ENCODE data around the gene PIK3CA.
A peak's percentile ranks its signal among the peaks of the same experiment; 100 is the strongest.
"Not testable (repeated sequence)": the region's sequence is repeated elsewhere in the genome, so short reads cannot be mapped to it uniquely, and the experiment has no call there.

The PIK3CA gene

DNA sequence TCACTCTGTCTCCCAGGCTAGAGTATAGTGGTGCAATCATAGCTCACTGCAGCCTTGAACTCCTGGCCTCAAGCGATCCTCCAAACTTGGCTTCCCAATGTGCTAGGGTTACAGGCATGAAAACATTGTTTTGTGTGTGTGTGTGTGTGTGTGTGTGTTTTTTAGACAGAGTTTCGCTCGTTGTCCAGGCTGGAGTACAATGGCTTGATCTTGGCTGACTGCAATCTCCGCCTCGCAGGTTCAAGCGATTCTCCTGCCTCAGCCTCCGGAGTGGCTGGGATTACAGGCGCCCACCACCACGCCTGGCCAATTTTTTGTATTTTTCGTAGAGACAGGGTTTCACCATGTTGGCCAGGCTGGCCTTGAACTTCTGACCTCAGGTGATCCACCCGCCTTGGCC, 109.6 kb downstream of the PIK3CA start:
- H3K36me3 Mint-ChIP-seq (ENCODE audit: low read depth): not testable (repeated sequence)

DNA sequence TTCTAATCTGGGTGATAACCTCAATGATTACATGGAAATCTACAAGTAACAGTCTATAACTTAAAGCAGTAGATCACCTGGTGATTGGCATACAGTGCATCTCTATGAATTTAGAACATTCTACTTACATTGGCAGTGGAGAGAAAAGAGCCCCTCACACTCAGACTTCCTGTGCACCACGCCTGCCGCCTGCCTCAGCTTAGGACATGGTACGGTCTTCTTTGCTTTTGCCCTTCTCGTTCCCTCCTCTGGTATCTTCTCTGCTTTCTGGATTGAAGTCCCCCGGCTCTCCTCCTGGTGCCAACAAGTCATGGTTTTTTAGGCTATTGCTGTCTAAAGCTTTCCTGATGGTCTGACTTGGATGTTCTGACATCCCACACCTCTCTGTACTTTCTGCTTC, 110.7 kb downstream of the PIK3CA start:
- Mint-ChIP-seq H3K4me1 (ENCODE audit: low read depth) (peaks cover 16% of the 10 kb centered on the region), H3K36me3 (ENCODE audit: low read depth) (no peaks in the 10 kb centered on the region), H3K4me3 (no peak overlapping the region), H3K27me3 (no peaks in the 10 kb centered on the region), H3K27ac (no peak overlapping the region), H3K9me3 (peaks cover 8% of the 10 kb centered on the region)

More for the DNA sequence above, 109.6 kb downstream of the PIK3CA start:
- H3K27me3 Mint-ChIP-seq, H3K9me3 Mint-ChIP-seq, H3K4me3 Mint-ChIP-seq, H3K27ac Mint-ChIP-seq: not testable (repeated sequence)
- H3K4me1 Mint-ChIP-seq (ENCODE audit: low read depth): peaks cover 16% of the 10 kb centered on the region

GRCh38 chr3:179259959-179260756, 112.0 kb downstream of the PIK3CA start:
- Mint-ChIP-seq H3K4me1 (ENCODE audit: low read depth) (peaks cover 16% of the 10 kb centered on the region), H3K4me3 (peak overlapping the region; percentile 6)
- not testable (repeated sequence) for H3K36me3 Mint-ChIP-seq (ENCODE audit: low read depth); H3K9me3 Mint-ChIP-seq; H3K27ac Mint-ChIP-seq; H3K27me3 Mint-ChIP-seq

DNA sequence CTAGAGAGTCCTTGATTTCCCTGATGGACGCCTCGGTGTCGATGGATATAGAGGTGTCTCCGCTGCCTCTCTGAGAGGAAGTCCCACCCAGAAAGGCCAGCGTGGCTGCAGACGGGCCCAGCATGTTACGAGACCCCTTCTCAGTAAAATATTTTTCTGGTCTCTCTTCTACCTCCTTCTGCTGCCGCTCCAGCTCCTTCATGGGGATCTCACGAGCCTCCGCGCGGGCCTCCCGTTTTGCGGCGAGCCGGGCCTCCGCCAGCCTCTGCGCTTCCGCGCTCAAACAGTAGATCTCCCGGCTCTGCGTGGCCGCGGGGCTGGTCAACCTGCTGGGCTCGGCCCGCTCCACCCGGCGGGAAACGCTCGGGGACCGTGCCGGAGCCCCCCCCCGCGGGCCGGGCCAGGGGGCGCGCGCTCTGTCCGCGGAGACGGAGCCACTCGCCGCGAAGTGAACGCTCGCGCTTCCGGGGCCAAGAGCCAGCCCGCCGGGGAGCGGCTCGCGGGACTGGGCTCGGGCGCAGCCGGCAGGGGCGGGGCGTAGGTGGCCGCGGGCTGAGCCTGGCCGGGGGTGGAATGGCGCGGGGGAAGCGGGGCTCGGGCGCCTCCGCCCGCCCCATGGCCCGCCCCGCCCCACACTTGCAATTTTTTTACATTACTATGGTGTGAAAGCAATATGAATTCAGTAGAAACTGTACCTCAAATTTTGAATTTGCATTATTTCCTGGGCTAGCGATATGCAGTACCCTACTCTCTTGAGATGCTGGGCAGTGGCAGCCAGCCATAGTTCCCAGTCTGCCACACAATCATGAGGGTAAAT, 113.0 kb downstream of the PIK3CA start:
- Mint-ChIP-seq H3K27ac (peak overlapping the region; percentile 59), H3K4me3 (peak overlapping the region; percentile 80), H3K36me3 (ENCODE audit: low read depth) (no peaks in the 10 kb centered on the region), H3K4me1 (ENCODE audit: low read depth) (peaks cover 16% of the 10 kb centered on the region), H3K9me3 (peaks cover 8% of the 10 kb centered on the region), H3K27me3 (no peaks in the 10 kb centered on the region)

DNA sequence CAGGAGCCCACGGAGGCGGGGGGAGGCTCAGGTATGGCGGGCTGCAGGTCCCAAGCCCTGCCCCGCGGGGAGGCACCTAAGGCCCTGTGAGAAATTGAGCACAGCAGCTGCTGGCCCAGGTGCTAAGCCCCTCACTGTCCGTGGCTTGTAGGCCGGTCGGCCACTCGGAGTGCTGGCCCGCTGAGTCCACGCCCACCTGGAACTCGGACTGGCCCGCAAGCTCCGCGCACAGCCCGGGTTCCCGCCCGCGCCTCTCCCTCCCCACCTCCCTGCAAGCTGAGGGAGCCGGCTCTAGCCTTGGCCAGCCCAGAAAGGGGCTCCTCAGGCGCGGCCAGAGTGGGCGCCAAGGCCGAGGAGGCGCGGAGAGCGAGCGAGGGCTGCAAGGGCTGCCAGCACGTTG, 115.0 kb downstream of the PIK3CA start:
- H3K4me1 Mint-ChIP-seq (ENCODE audit: low read depth): peaks cover 16% of the 10 kb centered on the region
- H3K4me3 Mint-ChIP-seq: no peak overlapping the region
- no peaks in the 10 kb centered on the region for H3K27me3 Mint-ChIP-seq
- H3K36me3 Mint-ChIP-seq (ENCODE audit: low read depth): no peaks in the 10 kb centered on the region
- peaks cover 5% of the 10 kb centered on the region for H3K9me3 Mint-ChIP-seq
- no peak overlapping the region for H3K27ac Mint-ChIP-seq

- Mint-ChIP-seq H3K9me3 (peaks cover 4% of the 10 kb centered on the region), H3K4me1 (ENCODE audit: low read depth) (peaks cover 16% of the 10 kb centered on the region), H3K36me3 (ENCODE audit: low read depth) (no peaks in the 10 kb centered on the region), H3K27me3 (no peaks in the 10 kb centered on the region), H3K27ac (no peak overlapping the region), H3K4me3 (no peak overlapping the region)
Observed at GRCh38 chr3:179264449-179264848, 116.3 kb downstream of the PIK3CA start.

DNA sequence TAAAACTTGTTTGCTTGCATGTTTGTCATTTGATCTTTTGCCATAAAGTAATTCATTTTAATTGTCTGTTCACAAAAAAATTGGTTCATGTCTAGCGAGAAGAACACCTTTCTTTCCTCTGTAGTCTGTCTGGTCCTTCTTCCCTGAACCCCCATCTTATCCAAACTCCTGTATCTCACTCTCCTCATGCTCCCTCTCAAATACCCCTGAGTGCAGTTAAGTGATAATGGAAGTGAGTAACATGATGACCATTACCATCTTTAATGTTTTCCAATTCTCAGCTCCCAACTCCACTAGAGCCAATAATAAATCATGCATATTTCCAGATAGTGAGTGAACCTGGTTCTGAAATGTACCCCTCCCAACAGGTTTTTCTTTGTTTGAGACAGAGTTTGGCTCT, 116.9 kb downstream of the PIK3CA start:
- Mint-ChIP-seq H3K4me1 (ENCODE audit: low read depth) (peaks cover 9% of the 10 kb centered on the region), H3K9me3 (no peaks in the 10 kb centered on the region), H3K4me3 (no peak overlapping the region), H3K36me3 (ENCODE audit: low read depth) (no peaks in the 10 kb centered on the region), H3K27me3 (no peaks in the 10 kb centered on the region), H3K27ac (no peak overlapping the region)

DNA sequence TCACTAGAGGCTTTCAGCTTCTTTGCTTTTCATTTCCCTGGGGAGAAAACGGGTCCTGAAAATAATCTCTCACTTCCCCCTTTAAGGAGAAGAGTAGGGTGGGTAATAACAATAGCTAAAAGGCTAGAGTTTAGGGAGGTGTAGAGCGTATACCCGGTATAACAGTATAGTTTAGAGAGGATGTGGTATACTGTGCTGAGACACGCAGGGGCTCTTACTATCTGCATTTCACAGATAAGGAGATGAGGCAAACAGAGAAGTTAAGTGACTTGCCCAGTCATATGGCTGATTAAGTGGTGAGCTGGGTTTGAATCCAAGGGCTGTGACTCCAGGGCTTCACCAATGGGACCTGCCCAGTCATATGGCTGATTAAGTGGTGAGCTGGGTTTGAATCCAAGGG, 117.7 kb downstream of the PIK3CA start:
- Mint-ChIP-seq H3K4me1 (ENCODE audit: low read depth) (peaks cover 2% of the 10 kb centered on the region), H3K27me3 (no peaks in the 10 kb centered on the region), H3K27ac (no peak overlapping the region), H3K9me3 (no peaks in the 10 kb centered on the region), H3K36me3 (ENCODE audit: low read depth) (no peaks in the 10 kb centered on the region), H3K4me3 (no peak overlapping the region)

DNA sequence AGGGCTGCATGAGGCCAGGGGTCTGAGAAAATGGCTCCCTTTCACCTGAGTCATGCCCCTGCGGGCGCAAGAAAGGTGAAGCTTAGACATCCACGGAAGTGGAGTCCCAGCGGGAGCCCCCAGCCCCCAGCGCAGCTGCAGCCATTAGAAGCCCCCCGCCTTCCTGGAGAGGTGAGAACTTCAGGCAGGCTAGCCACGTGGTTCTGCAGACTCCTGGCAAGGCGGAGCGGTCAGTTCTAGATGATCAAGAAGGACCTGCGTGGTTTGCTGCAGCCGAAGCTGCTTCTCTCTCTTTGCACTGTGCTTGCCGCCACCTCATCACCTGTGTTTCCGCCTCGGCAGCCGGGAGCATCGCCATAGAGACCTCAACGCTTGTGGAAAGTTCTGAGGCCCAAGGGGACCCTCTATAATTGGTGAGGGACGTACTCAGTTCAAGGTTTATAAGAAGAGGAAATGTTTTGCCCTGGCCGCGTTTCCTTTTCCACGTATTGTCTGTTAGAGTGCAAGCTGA, 118.6 kb downstream of the PIK3CA start:
- Mint-ChIP-seq H3K36me3 (ENCODE audit: low read depth) (no peaks in the 10 kb centered on the region), H3K4me1 (ENCODE audit: low read depth) (no peaks in the 10 kb centered on the region), H3K9me3 (no peaks in the 10 kb centered on the region), H3K27ac (no peak overlapping the region), H3K4me3 (no peak overlapping the region), H3K27me3 (no peaks in the 10 kb centered on the region)

- Mint-ChIP-seq H3K27me3 (no peaks in the 10 kb centered on the region), H3K4me3 (no peak overlapping the region), H3K9me3 (no peaks in the 10 kb centered on the region), H3K4me1 (ENCODE audit: low read depth) (no peaks in the 10 kb centered on the region), H3K27ac (no peak overlapping the region), H3K36me3 (ENCODE audit: low read depth) (no peaks in the 10 kb centered on the region)
Observed at GRCh38 chr3:179268400-179269051, 120.4 kb downstream of the PIK3CA start.

GRCh38 chr3:179269152-179269707, 121.1 kb downstream of the PIK3CA start:
- no peak overlapping the region for H3K4me3 Mint-ChIP-seq
- H3K36me3 Mint-ChIP-seq (ENCODE audit: low read depth): no peaks in the 10 kb centered on the region
- no peak overlapping the region for H3K27ac Mint-ChIP-seq
- H3K9me3 Mint-ChIP-seq: no peaks in the 10 kb centered on the region
- H3K27me3 Mint-ChIP-seq: no peaks in the 10 kb centered on the region
- no peaks in the 10 kb centered on the region for H3K4me1 Mint-ChIP-seq (ENCODE audit: low read depth)

DNA sequence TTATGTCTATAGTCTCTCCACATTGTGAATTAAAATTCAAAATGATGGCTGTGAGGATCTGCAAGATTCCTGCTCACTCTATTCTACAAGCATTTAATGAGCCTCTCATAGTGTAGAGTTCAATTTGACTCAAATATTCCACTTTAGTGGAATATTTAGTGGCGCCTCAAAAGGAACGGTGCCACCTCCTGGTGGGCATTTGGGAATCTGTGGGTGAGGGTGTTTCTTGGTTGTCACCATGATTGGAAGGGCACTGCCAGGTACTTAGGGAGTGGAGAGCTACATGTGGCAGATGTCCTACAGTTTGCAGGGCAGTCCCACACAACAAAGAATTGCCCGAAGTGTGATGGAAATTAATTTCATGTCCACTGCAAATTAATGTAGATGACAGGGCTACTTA, 124.2 kb downstream of the PIK3CA start:
- H3K36me3 Mint-ChIP-seq (ENCODE audit: low read depth): no peaks in the 10 kb centered on the region
- no peaks in the 10 kb centered on the region for H3K9me3 Mint-ChIP-seq
- no peak overlapping the region for H3K4me3 Mint-ChIP-seq
- peaks cover 5% of the 10 kb centered on the region for H3K27me3 Mint-ChIP-seq
- no peaks in the 10 kb centered on the region for H3K4me1 Mint-ChIP-seq (ENCODE audit: low read depth)
- H3K27ac Mint-ChIP-seq: no peak overlapping the region

GRCh38 chr3:179274434-179274833, 126.3 kb downstream of the PIK3CA start:
- H3K4me1 Mint-ChIP-seq (ENCODE audit: low read depth); H3K27ac Mint-ChIP-seq; H3K9me3 Mint-ChIP-seq; H3K4me3 Mint-ChIP-seq; H3K36me3 Mint-ChIP-seq (ENCODE audit: low read depth): not testable (repeated sequence)
- H3K27me3 Mint-ChIP-seq: peaks cover 10% of the 10 kb centered on the region

DNA sequence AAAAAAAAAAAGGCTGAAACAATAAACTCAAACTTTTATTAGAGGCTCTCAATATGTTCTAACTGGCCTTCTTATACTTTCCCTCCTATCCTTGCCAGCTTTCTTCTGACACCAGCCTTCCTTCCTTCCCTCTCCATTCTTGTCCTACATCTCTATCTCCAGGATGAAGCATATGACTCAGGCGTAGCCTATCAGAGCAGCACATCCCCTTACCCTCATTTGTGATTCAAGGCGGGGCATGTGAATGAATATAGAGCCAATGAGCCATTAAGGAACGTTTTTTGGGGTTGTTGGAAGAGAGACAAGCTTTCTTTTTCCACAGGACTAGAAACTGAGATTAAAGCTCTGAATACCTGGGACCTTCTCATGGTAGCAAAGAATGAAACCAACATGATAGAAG, 127.8 kb downstream of the PIK3CA start:
- Mint-ChIP-seq H3K36me3 (ENCODE audit: low read depth) (no peaks in the 10 kb centered on the region), H3K9me3 (no peaks in the 10 kb centered on the region), H3K27ac (no peak overlapping the region), H3K27me3 (peaks cover 16% of the 10 kb centered on the region), H3K4me3 (no peak overlapping the region), H3K4me1 (ENCODE audit: low read depth) (no peaks in the 10 kb centered on the region)

GRCh38 chr3:179276743-179277142, 128.6 kb downstream of the PIK3CA start:
- peaks cover 16% of the 10 kb centered on the region for H3K27me3 Mint-ChIP-seq
- no peak overlapping the region for H3K4me3 Mint-ChIP-seq
- H3K9me3 Mint-ChIP-seq: no peaks in the 10 kb centered on the region
- H3K27ac Mint-ChIP-seq: no peak overlapping the region
- no peaks in the 10 kb centered on the region for H3K4me1 Mint-ChIP-seq (ENCODE audit: low read depth)
- no peaks in the 10 kb centered on the region for H3K36me3 Mint-ChIP-seq (ENCODE audit: low read depth)
